Measurements from ENCODE around the gene DUSP11.
"Not testable (repeated sequence)": the region's sequence is repeated elsewhere in the genome, so short reads cannot be mapped to it uniquely, and the experiment has no call there.

Gene DUSP11

DNA sequence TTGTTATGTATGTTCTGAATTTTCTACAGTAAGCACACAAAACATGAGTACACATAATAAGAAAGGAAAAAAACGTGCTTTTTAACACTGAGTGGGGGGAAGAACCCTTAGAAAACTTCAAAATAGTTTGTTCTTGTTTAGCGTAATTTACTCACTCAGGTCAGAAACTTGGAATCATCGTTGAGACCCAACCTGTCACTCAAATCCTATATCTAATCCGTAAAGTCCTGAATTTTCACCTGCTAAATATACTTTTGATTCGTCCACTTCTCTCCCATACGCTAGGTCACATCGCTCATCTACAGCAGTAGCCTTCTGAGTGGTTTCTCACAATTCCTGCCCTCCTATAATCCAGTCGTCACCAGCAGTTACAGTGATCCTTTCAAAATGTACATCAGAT is 43.5 kb downstream of the DUSP11 start:
- peak overlapping the region; percentile 83 for H3K27ac ChIP-seq
- TF ChIP-seq ZFX (IDR thresholded peaks at IDR 0.05; ENCODE audit: borderline replicate concordance) = no peak
- TF ChIP-seq, protein P1, sequence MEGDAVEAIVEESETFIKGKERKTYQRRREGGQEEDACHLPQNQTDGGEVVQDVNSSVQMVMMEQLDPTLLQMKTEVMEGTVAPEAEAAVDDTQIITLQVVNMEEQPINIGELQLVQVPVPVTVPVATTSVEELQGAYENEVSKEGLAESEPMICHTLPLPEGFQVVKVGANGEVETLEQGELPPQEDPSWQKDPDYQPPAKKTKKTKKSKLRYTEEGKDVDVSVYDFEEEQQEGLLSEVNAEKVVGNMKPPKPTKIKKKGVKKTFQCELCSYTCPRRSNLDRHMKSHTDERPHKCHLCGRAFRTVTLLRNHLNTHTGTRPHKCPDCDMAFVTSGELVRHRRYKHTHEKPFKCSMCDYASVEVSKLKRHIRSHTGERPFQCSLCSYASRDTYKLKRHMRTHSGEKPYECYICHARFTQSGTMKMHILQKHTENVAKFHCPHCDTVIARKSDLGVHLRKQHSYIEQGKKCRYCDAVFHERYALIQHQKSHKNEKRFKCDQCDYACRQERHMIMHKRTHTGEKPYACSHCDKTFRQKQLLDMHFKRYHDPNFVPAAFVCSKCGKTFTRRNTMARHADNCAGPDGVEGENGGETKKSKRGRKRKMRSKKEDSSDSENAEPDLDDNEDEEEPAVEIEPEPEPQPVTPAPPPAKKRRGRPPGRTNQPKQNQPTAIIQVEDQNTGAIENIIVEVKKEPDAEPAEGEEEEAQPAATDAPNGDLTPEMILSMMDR (IDR thresholded peaks at IDR 0.05) = no peak

DNA sequence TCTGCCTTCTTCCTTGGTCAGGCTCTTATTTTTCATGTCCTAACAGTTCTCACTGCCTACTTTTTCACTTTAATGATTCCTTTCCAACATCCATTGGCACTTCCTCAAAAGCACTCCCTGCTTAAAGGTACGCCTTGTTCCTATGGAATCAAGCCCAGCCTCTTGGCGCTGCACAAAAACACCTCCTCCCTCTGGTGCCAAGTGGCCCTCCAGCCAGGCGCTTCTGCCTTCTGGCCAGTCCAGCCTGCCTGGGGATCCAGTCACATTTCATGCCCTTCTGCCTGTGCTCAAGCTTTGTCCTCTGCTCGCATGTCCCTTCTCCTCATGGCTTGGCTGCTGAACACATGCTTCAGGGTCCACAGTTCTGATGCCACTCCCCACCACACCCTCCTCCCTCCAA is 49.1 kb downstream of the DUSP11 start:
- H3K27ac ChIP-seq = peak overlapping the region; percentile 9; the same call in 1 of the 2 replicates

DNA sequence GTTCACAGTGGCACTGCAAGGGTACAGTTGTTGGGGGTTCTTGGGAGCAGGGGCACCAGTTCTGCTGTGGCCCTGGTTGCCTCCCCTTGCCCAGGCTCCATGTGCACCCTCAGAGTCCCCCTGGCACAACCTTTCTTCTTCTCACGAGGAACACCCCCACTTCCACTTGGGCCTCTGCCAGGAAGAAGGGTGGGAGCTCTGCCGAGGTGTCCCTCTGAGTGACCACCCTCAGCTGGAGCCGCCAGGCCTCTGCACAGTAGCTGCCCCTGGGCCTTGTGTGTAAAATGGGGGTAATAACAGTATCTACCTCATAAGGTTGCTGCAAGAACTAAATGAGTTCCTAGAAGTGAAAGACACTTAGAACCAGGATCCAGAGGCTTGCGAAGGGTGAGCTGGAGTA is 51.2 kb downstream of the DUSP11 start:
- TF ChIP-seq ZFX (IDR thresholded peaks at IDR 0.05; ENCODE audit: borderline replicate concordance) = no peak
- TF ChIP-seq, protein P1 (IDR thresholded peaks at IDR 0.05) = no peak
- no peak overlapping the region for H3K27ac ChIP-seq

More for the DNA sequence above, 49.1 kb downstream of the DUSP11 start:
- TF ChIP-seq ZFX (IDR thresholded peaks at IDR 0.05; ENCODE audit: borderline replicate concordance) = no peak
- TF ChIP-seq, protein P1 (IDR thresholded peaks at IDR 0.05) = no peak

DNA sequence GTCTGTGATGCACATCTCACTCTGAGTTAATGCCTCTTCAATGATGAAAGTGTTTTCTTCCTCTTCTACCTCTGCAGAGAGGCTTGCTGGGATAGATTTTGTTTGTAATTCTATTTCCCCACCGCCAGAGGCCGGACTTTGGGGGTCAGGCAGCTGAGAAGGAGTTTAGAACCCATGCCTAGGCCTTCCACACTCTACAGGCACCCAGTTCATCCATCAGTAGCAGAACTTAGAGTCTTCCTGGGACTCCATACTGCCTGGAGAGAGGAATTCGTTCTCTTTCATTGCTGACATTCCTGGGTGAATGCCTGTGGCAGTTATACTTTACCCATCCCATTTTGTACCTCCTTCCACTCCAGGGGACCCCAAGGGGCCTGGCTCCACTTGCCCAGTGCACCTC is 51.9 kb downstream of the DUSP11 start:
- TF ChIP-seq, protein P1 (IDR thresholded peaks at IDR 0.05) = no peak
- no peak for TF ChIP-seq ZFX (IDR thresholded peaks at IDR 0.05; ENCODE audit: borderline replicate concordance)
- no peak overlapping the region for H3K27ac ChIP-seq

DNA sequence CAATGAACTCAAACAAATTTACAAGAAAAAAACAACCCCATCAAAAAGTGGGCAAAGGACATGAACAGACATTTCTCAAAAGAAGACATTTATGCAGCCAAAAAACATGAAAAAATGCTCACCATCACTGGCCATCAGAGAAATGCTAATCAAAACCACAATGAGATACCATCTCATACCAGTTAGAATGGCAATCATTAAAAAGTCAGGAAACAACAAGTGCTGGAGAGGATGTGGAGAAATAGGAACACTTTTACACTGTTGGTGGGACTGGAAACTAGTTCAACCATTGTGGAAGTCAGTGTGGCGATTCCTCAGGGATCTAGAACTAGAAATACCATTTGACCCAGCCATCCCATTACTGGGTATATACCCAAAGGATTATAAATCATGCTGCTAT is 53.2 kb downstream of the DUSP11 start:
- H3K27ac ChIP-seq = not testable (repeated sequence)

DNA sequence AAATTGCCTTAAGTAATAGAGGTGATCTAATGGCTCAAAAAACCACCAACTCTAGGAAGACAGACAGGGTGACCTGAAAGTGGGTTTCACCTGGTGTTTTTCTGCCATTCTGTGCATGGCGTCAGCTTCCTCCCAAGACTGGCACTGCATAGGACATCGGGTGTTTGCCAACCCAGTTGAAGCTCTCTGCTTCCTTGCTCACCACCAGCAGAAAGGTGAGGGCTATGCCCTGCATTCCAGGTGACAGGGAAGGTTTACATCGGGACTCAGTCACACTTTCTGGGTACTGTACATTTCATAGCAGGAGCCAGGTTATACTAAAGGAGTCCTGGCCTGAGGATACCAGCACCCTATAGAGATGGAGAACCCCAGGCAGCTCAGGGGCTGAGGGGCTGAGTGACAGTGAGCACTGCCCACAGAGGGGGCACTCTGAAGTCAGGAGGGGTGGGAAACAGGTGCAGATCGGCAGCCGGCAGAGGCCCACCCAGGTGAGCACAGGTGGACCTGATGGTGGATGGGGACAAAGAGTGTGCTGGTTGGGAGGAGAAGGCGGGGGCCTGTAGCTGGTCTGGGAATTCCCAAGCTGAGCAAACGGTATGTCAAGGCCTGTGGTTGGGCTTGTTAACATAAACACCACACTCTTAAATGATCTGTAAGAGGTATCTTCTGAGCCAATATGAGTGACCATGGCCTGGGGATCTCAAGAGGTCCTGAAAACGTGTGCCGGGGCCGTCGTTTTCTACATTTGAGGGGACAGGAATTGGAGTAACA is 60.9 kb downstream of the DUSP11 start:
- H3K27ac ChIP-seq = no peak overlapping the region
- TF ChIP-seq, protein P1 (IDR thresholded peaks at IDR 0.05) = no peak

DNA sequence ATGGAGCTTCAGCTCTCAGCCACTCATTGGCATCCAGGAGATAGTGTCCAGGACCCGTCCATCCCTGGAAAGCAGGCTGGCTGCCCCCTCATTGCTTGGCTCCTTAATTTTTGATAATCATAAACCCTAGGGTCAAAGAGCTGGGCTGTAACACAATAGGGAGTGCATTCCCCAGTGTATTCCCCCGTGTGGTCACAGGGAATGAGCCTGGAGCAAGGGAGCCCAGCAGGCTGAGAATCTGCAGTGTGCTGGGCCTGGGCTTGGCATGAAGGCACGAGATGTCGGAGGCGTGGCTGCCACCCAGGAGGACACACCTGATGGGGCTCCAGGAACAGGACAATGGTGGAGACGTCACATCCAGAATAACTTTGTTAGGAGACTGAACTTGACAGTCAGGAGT is 61.5 kb downstream of the DUSP11 start:
- TF ChIP-seq, protein P1 (IDR thresholded peaks at IDR 0.05) = no peak
- TF ChIP-seq ZFX (IDR thresholded peaks at IDR 0.05; ENCODE audit: borderline replicate concordance) = no peak
- H3K27ac ChIP-seq = no peak overlapping the region

DNA sequence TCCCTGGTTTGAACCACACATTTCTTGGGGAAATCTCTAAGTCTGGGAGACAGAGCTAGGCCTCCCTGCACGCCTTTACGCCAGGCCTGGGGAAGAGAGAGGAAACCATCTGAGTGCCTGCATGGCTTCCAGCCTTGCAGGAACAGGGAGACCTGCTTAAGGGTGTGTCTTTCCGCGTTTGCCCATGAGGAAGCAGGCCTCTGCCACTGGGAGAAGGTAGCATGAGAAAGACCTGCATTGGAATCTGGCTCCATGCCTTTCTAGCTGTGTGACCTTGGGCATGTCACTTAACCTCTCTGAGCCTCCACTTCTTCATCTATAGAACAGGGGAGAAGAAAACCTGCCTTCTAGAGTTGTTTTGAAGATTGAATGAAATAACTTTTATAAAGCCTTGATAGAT is 62.2 kb downstream of the DUSP11 start:
- H3K27ac ChIP-seq = not testable (repeated sequence)
